Inflammatory macrophage treated with lipopolysaccharide for 1 hour (primary cell): Measurements from ENCODE around the gene AJAP1.
"Not testable (repeated sequence)": the region's sequence is repeated elsewhere in the genome, so short reads cannot be mapped to it uniquely, and the experiment has no call there.

Experiments used
- DNase-seq, 2 donors: peaks; one replicate each; pipeline ENCODE4 v3.0.0-alpha.2; 2020 to 2022

AJAP1 gene

GRCh38 chr1:4658643-4659628, 4.5 kb downstream of the AJAP1 start:
- no peak for DNase-seq

- DNase-seq, result no peak
These were observed 6.6 kb downstream of the AJAP1 start for GRCh38 chr1:4660917-4661594.

GRCh38 chr1:4661595-4661917, 7.1 kb downstream of the AJAP1 start:
- no peak for DNase-seq

GRCh38 chr1:4662168-4662567, 7.8 kb downstream of the AJAP1 start:
- DNase-seq, result no peak

GRCh38 chr1:4662723-4663122, 8.3 kb downstream of the AJAP1 start:
- no peak for DNase-seq

- no peak for DNase-seq
These were observed 9.7 kb downstream of the AJAP1 start for GRCh38 chr1:4664095-4664494.

GRCh38 chr1:4664606-4665005, 10.2 kb downstream of the AJAP1 start:
- no peak for DNase-seq

GRCh38 chr1:4665456-4665855, 11.0 kb downstream of the AJAP1 start:
- DNase-seq, result no peak

GRCh38 chr1:4666683-4667082, 12.3 kb downstream of the AJAP1 start:
- DNase-seq, result not testable (repeated sequence)

- no peak for DNase-seq
These were observed 14.6 kb downstream of the AJAP1 start for GRCh38 chr1:4668743-4669700.

GRCh38 chr1:4670265-4670664, 15.9 kb downstream of the AJAP1 start:
- no peak for DNase-seq

GRCh38 chr1:4671828-4672227, 17.4 kb downstream of the AJAP1 start:
- no peak for DNase-seq

- no peak for DNase-seq
These were observed 19.1 kb downstream of the AJAP1 start for GRCh38 chr1:4673494-4673893.

- no peak for DNase-seq
These were observed 19.7 kb downstream of the AJAP1 start for GRCh38 chr1:4674117-4674516.

GRCh38 chr1:4674676-4675075, 20.3 kb downstream of the AJAP1 start:
- no peak for DNase-seq

GRCh38 chr1:4675454-4676186, 21.2 kb downstream of the AJAP1 start:
- DNase-seq, result no peak

- DNase-seq, result no peak
These were observed 21.8 kb downstream of the AJAP1 start for GRCh38 chr1:4676253-4676652.

GRCh38 chr1:4677608-4678007, 23.2 kb downstream of the AJAP1 start:
- DNase-seq, result no peak

GRCh38 chr1:4678066-4678717, 23.8 kb downstream of the AJAP1 start:
- no peak for DNase-seq

- no peak for DNase-seq
These were observed 26.6 kb downstream of the AJAP1 start for GRCh38 chr1:4681026-4681425.

- no peak for DNase-seq
These were observed 28.3 kb downstream of the AJAP1 start for GRCh38 chr1:4682607-4683220.
